GM18505 (cell line): ENCODE results near the gene EPB41L4A.

Experiments
- ATAC-seq: cut with Tn5 transposase; IDR thresholded peaks from one replicate; pipeline ENCODE4 v1.9.1; 2021; ENCODE audit not compliant: unreplicated experiment
- POLR2A ChIP-seq: IDR thresholded peaks from 4 replicates; pipeline ENCODE4 v1.6.1; 2011; ENCODE audit warnings: borderline replicate concordance; ENCODE audit not compliant: insufficient read depth, insufficient read length; ENCODE audit errors: extremely low read depth

Gene EPB41L4A

DNA sequence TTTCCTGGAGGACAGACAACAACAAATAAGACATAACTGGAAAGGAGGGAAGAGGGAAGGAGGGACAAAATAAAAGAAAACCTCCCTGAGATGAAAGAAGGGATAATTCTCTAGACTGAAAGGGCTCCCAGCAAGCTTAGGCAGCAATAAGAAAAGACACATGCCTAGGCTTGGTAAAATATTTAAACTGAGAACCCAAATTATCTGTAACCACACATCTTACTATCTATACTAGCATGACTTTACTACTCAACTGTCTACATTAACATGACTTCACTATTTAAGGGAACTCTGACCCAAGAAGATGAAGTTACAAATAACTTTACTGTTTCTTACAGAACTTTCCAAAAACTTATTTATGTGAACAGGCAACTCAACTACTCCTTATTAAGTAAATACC is 95.9 kb downstream of the EPB41L4A start:
- ATAC-seq = no peak
- TF ChIP-seq POLR2A = no peak

DNA sequence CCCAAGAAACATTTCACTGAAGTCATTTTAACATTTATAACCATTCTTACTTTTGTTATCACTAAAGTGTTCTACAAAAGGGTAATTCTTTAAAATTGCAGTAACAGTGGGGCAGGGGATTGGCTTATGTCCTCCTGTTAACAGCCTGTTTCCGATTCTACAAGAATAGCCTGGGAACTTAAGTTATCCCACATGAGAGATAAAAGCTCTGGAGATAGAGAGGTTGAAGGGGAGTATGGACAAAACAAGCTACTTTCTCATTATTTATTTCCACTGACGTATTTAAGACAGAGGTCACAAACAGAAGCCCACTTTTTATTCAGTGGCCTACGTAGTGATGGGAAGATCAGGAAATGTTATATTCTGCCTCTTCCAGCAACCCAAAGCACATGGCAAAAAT is 98.7 kb downstream of the EPB41L4A start:
- no peak for ATAC-seq
- TF ChIP-seq POLR2A = no peak

DNA sequence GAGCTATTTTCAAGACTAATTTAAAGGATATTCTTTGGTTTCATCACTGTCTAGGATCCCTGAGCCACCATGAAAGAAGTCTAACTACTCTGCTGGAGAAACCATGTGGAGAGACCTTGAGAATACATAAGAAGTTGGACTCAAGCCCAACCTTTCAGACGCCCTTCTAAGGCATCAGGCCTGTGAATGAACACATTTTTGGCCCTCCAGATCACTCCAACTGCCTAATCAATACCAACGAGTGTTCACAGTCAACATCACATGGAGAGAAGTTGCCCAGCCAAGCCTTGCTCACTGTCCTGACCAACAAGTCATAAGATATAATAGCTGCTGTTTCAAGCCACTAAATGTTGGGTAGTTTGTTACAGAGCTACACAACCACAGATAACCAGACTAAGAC is 100.7 kb downstream of the EPB41L4A start:
- no peak for TF ChIP-seq POLR2A
- no peak for ATAC-seq

- no peak for TF ChIP-seq POLR2A
- no peak for ATAC-seq
These were observed 101.2 kb downstream of the EPB41L4A start for GRCh38 chr5:112317866-112318265.

GRCh38 chr5:112316731-112317130 is 102.3 kb downstream of the EPB41L4A start:
- no peak for ATAC-seq
- no peak for TF ChIP-seq POLR2A

DNA sequence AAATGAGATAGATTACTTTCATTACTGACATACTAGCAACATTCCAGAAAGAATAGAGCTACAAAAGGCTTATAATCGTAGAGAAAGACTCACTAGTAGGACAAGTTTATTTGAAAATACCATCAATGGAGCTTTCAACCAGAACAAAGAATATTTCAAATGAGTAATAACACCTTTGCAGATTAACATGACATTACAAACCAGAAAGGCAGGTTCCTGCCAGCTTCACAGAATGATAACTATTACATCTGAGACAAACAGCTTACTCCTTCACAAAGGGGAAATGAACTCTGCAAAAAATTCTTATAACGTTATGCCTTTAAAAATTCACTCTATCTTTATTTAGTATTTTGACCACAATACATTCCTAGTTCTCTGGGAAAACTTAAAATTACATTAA is 103.1 kb downstream of the EPB41L4A start:
- ATAC-seq = no peak
- no peak for TF ChIP-seq POLR2A

DNA sequence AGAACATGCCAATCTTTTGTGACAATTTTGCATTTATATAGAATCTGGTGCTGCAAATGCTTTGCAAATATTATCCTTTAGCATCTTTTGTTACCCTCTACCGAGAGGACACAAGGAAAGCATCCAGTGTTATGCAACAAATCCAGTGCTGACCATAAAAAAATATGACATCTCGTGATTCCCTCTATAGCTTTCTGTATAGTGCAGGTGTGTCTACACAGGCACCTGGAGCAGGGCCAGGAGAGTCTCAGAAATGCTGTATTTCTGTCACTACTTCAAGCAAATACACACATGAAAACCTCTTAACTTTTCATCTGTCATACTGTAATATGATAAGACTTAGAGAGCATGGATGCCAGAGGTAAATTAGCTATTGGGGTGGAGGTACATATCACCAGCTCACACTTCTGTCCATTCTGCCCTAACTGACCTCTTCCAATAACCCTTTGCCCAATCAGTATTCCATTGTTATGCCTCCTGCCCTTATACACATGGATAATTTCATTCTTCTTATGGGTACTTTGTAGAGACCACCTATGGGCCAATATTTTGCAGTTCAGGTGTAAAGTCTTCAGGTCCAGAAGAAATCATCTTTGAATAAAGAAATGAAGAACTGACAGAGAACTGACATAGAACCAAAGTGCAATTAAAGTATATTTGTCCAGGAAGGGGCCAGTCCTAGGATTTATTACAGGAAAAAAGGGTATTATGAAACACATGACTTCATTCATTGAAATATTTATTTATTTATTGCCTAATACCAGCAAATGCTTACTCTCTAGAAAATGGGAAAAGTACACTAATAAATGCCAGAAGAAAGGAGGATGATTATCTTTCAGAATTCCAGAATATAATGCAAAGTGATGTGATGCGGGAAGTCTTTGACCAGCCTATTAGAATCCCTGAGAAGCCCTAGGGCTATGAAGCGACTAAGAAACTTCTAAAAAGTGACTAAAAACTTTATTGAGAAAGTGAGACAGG is 106.5 kb downstream of the EPB41L4A start:
- ATAC-seq = no peak
- TF ChIP-seq POLR2A = no peak

- no peak for ATAC-seq
- TF ChIP-seq POLR2A = no peak
These were observed 108.3 kb downstream of the EPB41L4A start for GRCh38 chr5:112310746-112311145.

GRCh38 chr5:112308608-112309007 is 110.5 kb downstream of the EPB41L4A start:
- no peak for ATAC-seq
- no peak for TF ChIP-seq POLR2A

- no peak for ATAC-seq
- TF ChIP-seq POLR2A = no peak
These were observed 112.1 kb downstream of the EPB41L4A start for GRCh38 chr5:112306956-112307355.

DNA sequence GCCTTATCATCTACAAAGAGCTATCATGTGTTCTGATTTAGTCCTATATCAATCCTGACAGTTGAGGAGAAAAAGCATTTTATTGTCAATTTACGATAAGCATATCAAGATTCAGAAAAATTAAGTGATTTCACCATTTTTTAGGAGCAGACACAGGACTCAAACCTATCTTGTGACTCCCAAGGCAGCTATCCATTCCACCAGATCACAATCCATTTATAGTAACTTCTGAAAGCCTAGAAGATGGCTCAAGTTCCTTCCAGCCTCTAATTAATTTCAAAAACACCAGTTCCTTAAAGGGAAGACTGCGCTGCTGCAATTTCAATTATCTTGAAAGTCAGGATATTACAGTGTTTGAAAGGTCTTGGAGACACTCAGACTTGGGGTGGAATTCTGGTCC is 114.3 kb downstream of the EPB41L4A start:
- no peak for ATAC-seq

GRCh38 chr5:112303685-112304084 is 115.4 kb downstream of the EPB41L4A start:
- no peak for TF ChIP-seq POLR2A
- no peak for ATAC-seq

More for the DNA sequence above, 114.3 kb downstream of the EPB41L4A start:
- TF ChIP-seq POLR2A = no peak

DNA sequence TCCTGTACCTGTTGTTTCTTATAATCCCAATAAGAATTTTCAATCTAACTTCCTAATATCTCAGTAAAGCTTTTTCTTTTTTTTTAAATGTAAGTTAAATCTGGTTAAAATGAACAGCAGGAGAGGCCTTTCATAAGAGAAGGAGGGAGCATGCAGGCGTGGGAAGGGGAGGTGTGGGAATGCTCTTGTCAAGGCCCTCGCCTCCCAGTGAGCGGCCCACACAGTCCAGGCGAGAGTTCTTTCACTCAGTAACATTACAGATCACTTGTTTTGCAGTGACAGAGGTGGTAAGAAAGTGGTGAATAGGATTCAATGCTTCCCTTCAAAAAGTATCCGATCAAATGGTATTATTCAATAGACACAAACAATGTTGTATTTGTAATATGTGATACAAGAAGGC is 125.0 kb downstream of the EPB41L4A start:
- ATAC-seq = no peak
- TF ChIP-seq POLR2A = no peak

DNA sequence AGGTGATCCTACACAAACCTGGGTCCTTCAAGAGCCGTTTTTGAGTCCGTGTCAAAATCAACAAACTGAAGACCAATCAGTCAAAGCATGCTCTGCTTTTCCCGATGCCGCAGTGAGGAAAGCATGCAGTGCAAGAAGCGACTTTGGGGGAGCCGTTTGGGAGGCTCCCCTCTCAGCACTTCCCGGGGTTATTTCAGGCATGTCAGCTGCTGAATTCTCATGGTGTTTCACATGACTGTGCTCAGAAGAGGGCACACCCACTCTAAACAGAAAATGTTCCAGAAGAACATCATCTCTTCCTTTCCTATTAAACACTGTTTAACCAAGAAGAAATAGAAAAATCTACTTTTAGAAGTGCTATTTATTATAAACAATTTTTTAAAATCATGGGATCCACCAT is 125.5 kb downstream of the EPB41L4A start:
- ATAC-seq = no peak
- no peak for TF ChIP-seq POLR2A

DNA sequence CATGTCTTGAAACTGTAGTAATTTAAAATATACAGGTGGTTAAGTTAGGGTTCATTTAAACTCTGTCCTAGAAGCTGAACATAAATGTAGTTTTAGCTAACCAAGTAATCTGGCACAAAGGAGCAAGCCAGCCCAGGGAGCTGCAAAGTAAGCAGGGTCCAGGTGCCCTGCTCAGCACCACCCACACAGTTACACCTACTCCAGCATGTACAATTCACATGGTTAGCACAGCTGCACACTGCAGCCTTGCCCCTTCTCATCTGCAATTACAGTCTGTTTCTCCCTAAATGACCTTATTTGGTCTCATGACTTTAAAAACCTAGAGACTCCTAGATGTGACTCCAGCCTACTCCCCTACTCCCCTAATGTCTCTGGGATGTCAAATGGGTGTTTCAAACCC is 128.4 kb downstream of the EPB41L4A start:
- no peak for TF ChIP-seq POLR2A
- ATAC-seq = no peak

- no peak for TF ChIP-seq POLR2A
- no peak for ATAC-seq
These were observed 129.6 kb downstream of the EPB41L4A start for GRCh38 chr5:112289465-112289864.
